GM12878 (cell line): ENCODE data around the gene STAG1. TPM values are rescaled to one million over a fixed set of nuclear protein-coding genes. Genes with fewer than 3 reads are reported as not detected.

Experiments used
- ATAC-seq: fragments of 200-7000 bp; cut with Tn5 transposase; 3 replicates; pipeline ENCODE4 v1.9.1; 2020; ENCODE audit warnings: mild to moderate bottlenecking, moderate library complexity
- BruUV-seq: library from RNA; stranded (reverse); fragments of 400-500 nt; replicated peaks from 2 replicates; lab custom pipeline; 2021; lab: Mats Ljungman, UMichigan
- CTCF ChIA-PET: fragments of 300-600 bp; sonication (Branson Sonifier 250); formaldehyde crosslinking; extraction: SDS; loops from one replicate; lab custom pipeline; 2021; ENCODE audit warnings: inconsistent platforms; lab: Yijun Ruan, JAX
- POLR2A ChIA-PET: fragments of 350-600 bp; formaldehyde crosslinking; extraction: SDS; loops from one replicate; lab custom pipeline; 2021; ENCODE audit warnings: inconsistent platforms; lab: Charles Lee
- RAD21 ChIA-PET: fragments of 300-600 bp; sonication (Branson Sonifier 250); formaldehyde crosslinking; loops from one replicate; lab custom pipeline; 2023; ENCODE audit warnings: antibody characterized with exemption; ENCODE audit not compliant: unreplicated experiment; lab: Charles Lee
- SMC1A ChIA-PET: fragments of 300-600 bp; sonication (Branson Sonifier 250); formaldehyde crosslinking; loops from one replicate; lab custom pipeline; 2023; ENCODE audit not compliant: unreplicated experiment, uncharacterized antibody; lab: Charles Lee
- DNase-seq: peaks from one replicate; pipeline ENCODE4 v3.0.0-alpha.2; 2011; ENCODE audit warnings: low read depth, low spot score
- FAIRE-seq: peaks from 3 replicates; lab custom pipeline; 2011; peaks lifted over from hg19 to GRCh38; lab: Jason Lieb, UNC
- H2AFZ ChIP-seq: 2 replicates; pipeline ENCODE4 v1.6.0; 2011; ENCODE audit warnings: low read depth, low read length, control low read depth; ENCODE audit not compliant: control insufficient read depth
- H3K27ac ChIP-seq: 2 replicates; pipeline ENCODE4 v1.5.1; 2011; ENCODE audit warnings: control low read depth; ENCODE audit not compliant: control insufficient read depth, insufficient read depth
- H3K27me3 ChIP-seq, 2 experiments: replicated peaks in 1 of 2; 2 replicates each; pipeline versions ENCODE4 v1.6.0 to v1.6.1; 2011; ENCODE audit warnings: low read length in 1 of 2; ENCODE audit not compliant: control insufficient read depth in 2 of 2, insufficient read depth in 2 of 2
- H3K36me3 ChIP-seq, 2 experiments: 2 replicates each; pipeline ENCODE4 v1.5.1; 2011; ENCODE audit warnings: low read length in 1 of 2; ENCODE audit not compliant: control insufficient read depth in 2 of 2, insufficient read depth in 2 of 2
- H3K4me1 ChIP-seq: 2 replicates; pipeline ENCODE4 v1.6.1; 2011; ENCODE audit warnings: mild to moderate bottlenecking, low read length, moderate library complexity, mixed read lengths; ENCODE audit not compliant: control insufficient read depth, insufficient read depth
- H3K4me2 ChIP-seq: 2 replicates; pipeline ENCODE4 v1.6.0; 2011; ENCODE audit warnings: control low read depth; ENCODE audit not compliant: control insufficient read depth, insufficient read depth
- H3K4me3 ChIP-seq: fragments of 200-600 bp; sonication (generic); 2 replicates; pipeline ENCODE4 v1.5.1; 2016
- H3K79me2 ChIP-seq: 2 replicates; pipeline ENCODE4 v1.6.0; 2011; ENCODE audit warnings: low read length; ENCODE audit not compliant: control insufficient read depth, insufficient read depth
- H3K9ac ChIP-seq: 2 replicates; pipeline ENCODE4 v1.8.0; 2011; ENCODE audit warnings: low read length, control low read depth, mixed read lengths; ENCODE audit not compliant: control insufficient read depth, insufficient read depth
- H3K9me3 ChIP-seq: replicated peaks from 3 replicates; pipeline ENCODE4 v1.5.1; 2011; ENCODE audit warnings: mild to moderate bottlenecking, low read length; ENCODE audit not compliant: control insufficient read depth, insufficient read depth
- H4K20me1 ChIP-seq: 2 replicates; pipeline ENCODE4 v1.6.0; 2011; ENCODE audit not compliant: control insufficient read depth, insufficient read depth
- HCFC1 ChIP-seq: fragments of 150-350 bp; IDR thresholded peaks from 2 replicates; pipeline ENCODE4 v1.6.1; 2014; ENCODE audit warnings: low read length
- HDAC6 ChIP-seq: fragments of 200-600 bp; sonication (generic); IDR thresholded peaks from one replicate; pipeline ENCODE4 v1.8.0; 2017; ENCODE audit warnings: antibody characterized with exemption; ENCODE audit not compliant: unreplicated experiment
- MEF2A ChIP-seq: IDR thresholded peaks from 2 replicates; pipeline ENCODE4 v1.6.1; 2011; ENCODE audit warnings: low read depth, mild to moderate bottlenecking, low read length, moderate library complexity; ENCODE audit not compliant: insufficient read depth
- NFIC ChIP-seq: IDR thresholded peaks from 2 replicates; pipeline ENCODE4 v1.6.1; 2012; ENCODE audit warnings: low read depth, mild to moderate bottlenecking, inconsistent platforms, low read length, moderate library complexity
- NFYB ChIP-seq: IDR thresholded peaks from 2 replicates; pipeline ENCODE4 v1.6.1; 2011; ENCODE audit warnings: low read depth, mild to moderate bottlenecking, low read length, improper control_type of control experiment, moderate library complexity; ENCODE audit not compliant: insufficient read depth
- RAD21 ChIP-seq: IDR thresholded peaks from 2 replicates; pipeline ENCODE4 v1.6.1; 2011; ENCODE audit warnings: mild to moderate bottlenecking, low read depth, low read length, moderate library complexity; ENCODE audit not compliant: insufficient read depth
- RBBP5 ChIP-seq: fragments of 200-600 bp; sonication (generic); conservative IDR thresholded peaks from 2 replicates; pipeline ENCODE4 v1.6.1; 2016
- RFX5 ChIP-seq: IDR thresholded peaks from 2 replicates; pipeline ENCODE4 v1.6.1; 2011; ENCODE audit warnings: low read depth, low read length, improper control_type of control experiment
- SUZ12 ChIP-seq: fragments of 200-600 bp; sonication (generic); IDR thresholded peaks from one replicate; pipeline ENCODE4 v1.6.1; 2018; ENCODE audit warnings: antibody characterized with exemption, mild to moderate bottlenecking; ENCODE audit not compliant: unreplicated experiment
- TCF12 ChIP-seq: IDR thresholded peaks from 2 replicates; pipeline ENCODE4 v1.6.1; 2011; ENCODE audit warnings: low read depth, mild to moderate bottlenecking, low read length
- ZNF24 ChIP-seq: fragments of 450-650 bp; IDR thresholded peaks from 2 replicates; pipeline ENCODE4 v1.6.1; 2017; ENCODE audit warnings: antibody characterized with exemption, mild to moderate bottlenecking
- ZZZ3 ChIP-seq: IDR thresholded peaks from 2 replicates; pipeline ENCODE4 v1.6.1; 2011; ENCODE audit warnings: low read depth; ENCODE audit not compliant: control insufficient read depth, insufficient read length
- WGBS: methylation state at CpG from one replicate; pipeline ENCODE4 v1.1.6; 2016; ENCODE audit warnings: low lambda C conversion rate; ENCODE audit not compliant: insufficient replicate concordance, insufficient coverage; ENCODE audit errors: missing lambda C conversion rate; 5-methylcytosine and 5-hydroxymethylcytosine counted together
- in situ Hi-C: fragments of 300-500 bp; cut with MboI; formaldehyde crosslinking; loops from 9 replicates; pipeline ENCODE4 v1.14.3; 2018; ENCODE audit warnings: mixed read lengths
- intact Hi-C: fragments of 100-400 bp; cut with micrococcal nuclease; formaldehyde crosslinking; loops from one replicate; pipeline ENCODE4 v1.14.2; 2022; ENCODE audit not compliant: unreplicated experiment
- polyA plus RNA-seq, 11 experiments: library from polyadenylated mRNA; depleted of rRNA in 4 of 11; unstranded in 6 of 11; stranded (reverse) in 5 of 11; fragments of >200 nt; fragmentation: Nextera tagmentation in 4 of 11; fragmentation: Illumina TruSeq in 1 of 11; extraction: Ambion mirVana in 4 of 11; extraction: Trizol in 1 of 11; gene quantifications; 1 replicate in 1 of 11; 2 replicates in 10 of 11; pipeline versions ENCODE4 v1.2.1 to v1.2.3, GENCODE V29; 2011 to 2016; ENCODE audit warnings: inconsistent platforms in 2 of 11, missing spikeins in 2 of 11, low read depth in 1 of 11
- total RNA-seq, 4 experiments: library from RNA; depleted of rRNA in 3 of 4; stranded (reverse); fragments of >200 nt in 3 of 4; fragmentation: Illumina TruSeq in 1 of 4; extraction: Trizol in 1 of 4; gene quantifications; 2 replicates each; pipeline versions ENCODE4 v1.2.1 to v1.2.3, GENCODE V29; 2013 to 2021
- TF ChIP-seq, protein P1 (sequence below): IDR thresholded peaks from 2 replicates; pipeline ENCODE4 v1.6.1; 2011; ENCODE audit warnings: low read depth, mild to moderate bottlenecking, low read length, moderate library complexity, borderline replicate concordance; ENCODE audit errors: extremely low read depth
- TF ChIP-seq, protein P2 (sequence below): fragments of 450-650 bp; IDR thresholded peaks from 2 replicates; pipeline ENCODE4 v1.6.1; 2017; ENCODE audit warnings: mild to moderate bottlenecking, moderate library complexity

STAG1 gene
- total and polyA plus RNA-seq, 10 of the 15 experiments (the other 5 are each of a cell fraction or from before 2014, with no cell fraction given) = 4.4 to 30.1 (median 20.2) TPM

DNA sequence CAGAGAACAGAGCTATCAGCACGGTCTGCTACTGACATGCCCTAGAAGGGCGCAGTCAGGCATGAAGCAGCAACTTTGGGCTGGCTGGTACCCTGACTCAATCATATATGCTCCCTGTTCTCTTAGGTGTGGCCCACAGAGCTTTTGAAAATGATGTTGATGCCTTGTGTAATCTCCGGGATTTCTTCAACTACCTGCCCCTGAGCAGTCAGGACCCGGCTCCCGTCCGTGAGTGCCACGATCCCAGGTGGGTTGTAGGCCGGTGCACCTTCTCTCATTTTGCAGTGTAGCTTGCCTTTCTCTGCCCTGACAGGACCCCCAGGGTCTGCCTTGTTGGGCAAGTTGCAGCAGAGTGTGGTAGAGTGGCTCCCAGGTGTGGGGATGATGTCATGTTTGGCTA, 454.4 kb downstream of the STAG1 start:
- SMC1A ChIA-PET = no interaction called here
- Histone ChIP-seq H3K9me3 (no peaks in the 10 kb centered on the region), H3K9ac (no peak overlapping the region), H3K4me2 (no peak overlapping the region), H3K79me2 (no peaks in the 10 kb centered on the region), H3K4me3 (no peak overlapping the region), H3K27ac (no peak overlapping the region), H3K27me3 (no peaks in the 10 kb centered on the region)
- ATAC-seq (no peak), DNase-seq (no peak)
- no TSS peak for BruUV-seq
- RAD21 ChIA-PET = no interaction called here
- CTCF ChIA-PET = no interaction called here
- TF ChIP-seq SUZ12 = no peak
- no peak for TF ChIP-seq HDAC6
- TF ChIP-seq NFIC = no peak
- TF ChIP-seq, all 136 proteins: peak for 0
- Histone ChIP-seq H3K4me1 (no peaks in the 10 kb centered on the region), H4K20me1 (no peaks in the 10 kb centered on the region), H3K36me3 (peaks cover 6 to 18% of the 10 kb centered on the region in 2 experiments; a peak in 3 of 4 replicates), H2AFZ (no peak overlapping the region)
- WGBS = 98% methylated on average over 8 of the region's 8 CpGs
- in situ Hi-C loops = no loop called here
- POLR2A ChIA-PET = no interaction called here
- intact Hi-C loops = loop anchor here (10.0 kb wide), 1 partner anchor 223 kb away; no protein-coding TSS in a partner anchor
- no peak for FAIRE-seq

DNA sequence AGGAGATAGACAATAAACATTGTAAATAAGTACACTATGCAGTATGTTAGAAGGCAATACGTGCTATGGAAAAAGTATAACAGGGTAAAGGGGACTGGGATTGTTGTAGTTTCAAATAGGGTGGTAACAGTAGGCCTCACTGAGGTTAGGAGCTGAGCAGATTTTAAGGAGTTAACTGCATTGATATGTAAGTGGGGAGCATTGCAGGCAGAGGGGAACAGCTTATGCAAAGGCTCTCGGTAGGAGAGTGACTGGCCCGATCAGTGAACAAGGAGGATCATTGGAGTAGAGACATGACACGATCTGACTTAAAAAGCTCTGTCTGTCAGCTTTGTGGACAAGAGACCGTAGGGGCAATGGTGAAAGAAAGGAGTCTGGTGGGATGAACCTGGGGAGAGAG, 455.2 kb downstream of the STAG1 start:
- Histone ChIP-seq H4K20me1 (no peaks in the 10 kb centered on the region), H3K4me3 (no peak overlapping the region), H3K27ac (no peak overlapping the region), H3K79me2 (no peaks in the 10 kb centered on the region), H3K9ac (no peak overlapping the region), H2AFZ (no peak overlapping the region), H3K4me1 (no peaks in the 10 kb centered on the region), H3K4me2 (no peak overlapping the region), H3K9me3 (no peaks in the 10 kb centered on the region), H3K27me3 (no peaks in the 10 kb centered on the region), H3K36me3 (peaks cover 6 to 18% of the 10 kb centered on the region in 2 experiments; a peak in 3 of 4 replicates)
- ChIA-PET CTCF (no interaction called here), RAD21 (no interaction called here), POLR2A (no interaction called here), SMC1A (interaction anchor here (1.0 kb wide), 1 partner anchor 9 kb away, joined by 3 read pairs; no protein-coding TSS in a partner anchor)
- TF ChIP-seq RFX5 (no peak), RBBP5 (no peak), ZNF24 (no peak), ZZZ3 (no peak), MEF2A (no peak), NFYB (no peak), TCF12 (no peak), HCFC1 (no peak), RAD21 (no peak)
- TF ChIP-seq, protein P1, sequence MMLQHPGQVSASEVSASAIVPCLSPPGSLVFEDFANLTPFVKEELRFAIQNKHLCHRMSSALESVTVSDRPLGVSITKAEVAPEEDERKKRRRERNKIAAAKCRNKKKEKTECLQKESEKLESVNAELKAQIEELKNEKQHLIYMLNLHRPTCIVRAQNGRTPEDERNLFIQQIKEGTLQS = no peak
- TF ChIP-seq, protein P2, sequence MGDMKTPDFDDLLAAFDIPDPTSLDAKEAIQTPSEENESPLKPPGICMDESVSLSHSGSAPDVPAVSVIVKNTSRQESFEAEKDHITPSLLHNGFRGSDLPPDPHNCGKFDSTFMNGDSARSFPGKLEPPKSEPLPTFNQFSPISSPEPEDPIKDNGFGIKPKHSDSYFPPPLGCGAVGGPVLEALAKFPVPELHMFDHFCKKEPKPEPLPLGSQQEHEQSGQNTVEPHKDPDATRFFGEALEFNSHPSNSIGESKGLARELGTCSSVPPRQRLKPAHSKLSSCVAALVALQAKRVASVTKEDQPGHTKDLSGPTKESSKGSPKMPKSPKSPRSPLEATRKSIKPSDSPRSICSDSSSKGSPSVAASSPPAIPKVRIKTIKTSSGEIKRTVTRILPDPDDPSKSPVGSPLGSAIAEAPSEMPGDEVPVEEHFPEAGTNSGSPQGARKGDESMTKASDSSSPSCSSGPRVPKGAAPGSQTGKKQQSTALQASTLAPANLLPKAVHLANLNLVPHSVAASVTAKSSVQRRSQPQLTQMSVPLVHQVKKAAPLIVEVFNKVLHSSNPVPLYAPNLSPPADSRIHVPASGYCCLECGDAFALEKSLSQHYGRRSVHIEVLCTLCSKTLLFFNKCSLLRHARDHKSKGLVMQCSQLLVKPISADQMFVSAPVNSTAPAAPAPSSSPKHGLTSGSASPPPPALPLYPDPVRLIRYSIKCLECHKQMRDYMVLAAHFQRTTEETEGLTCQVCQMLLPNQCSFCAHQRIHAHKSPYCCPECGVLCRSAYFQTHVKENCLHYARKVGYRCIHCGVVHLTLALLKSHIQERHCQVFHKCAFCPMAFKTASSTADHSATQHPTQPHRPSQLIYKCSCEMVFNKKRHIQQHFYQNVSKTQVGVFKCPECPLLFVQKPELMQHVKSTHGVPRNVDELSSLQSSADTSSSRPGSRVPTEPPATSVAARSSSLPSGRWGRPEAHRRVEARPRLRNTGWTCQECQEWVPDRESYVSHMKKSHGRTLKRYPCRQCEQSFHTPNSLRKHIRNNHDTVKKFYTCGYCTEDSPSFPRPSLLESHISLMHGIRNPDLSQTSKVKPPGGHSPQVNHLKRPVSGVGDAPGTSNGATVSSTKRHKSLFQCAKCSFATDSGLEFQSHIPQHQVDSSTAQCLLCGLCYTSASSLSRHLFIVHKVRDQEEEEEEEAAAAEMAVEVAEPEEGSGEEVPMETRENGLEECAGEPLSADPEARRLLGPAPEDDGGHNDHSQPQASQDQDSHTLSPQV = no peak
- no TSS peak for BruUV-seq
- intact Hi-C loops (loop anchor here (10.0 kb wide), 1 partner anchor 222 kb away; no protein-coding TSS in a partner anchor), in situ Hi-C loops (no loop called here)
- FAIRE-seq (no peak), ATAC-seq (no peak), DNase-seq (no peak)
- 97% methylated on average over 5 of the region's 5 CpGs for WGBS
